Stimulated activated CD4-positive, alpha-beta T cell treated with anti-CD3 and anti-CD28 coated beads, Interleukin-12 subunit alpha, Interleukin-12 subunit beta, amount 100 ng/mL, for 24 hours (primary cell): ENCODE data around the gene MAP4K2.

Experiments
- DNase-seq, 2 experiments: peaks; one replicate each; pipeline ENCODE4 v3.0.0-alpha.2; 2020; ENCODE audit warnings: low read depth in 2 of 2

Gene MAP4K2

GRCh38 chr11:64768300-64768694 lies 34.7 kb downstream of the MAP4K2 start:
- DNase-seq, result no peak

GRCh38 chr11:64767344-64768299 lies 35.4 kb downstream of the MAP4K2 start:
- peak; percentile 52 to 84 for DNase-seq

- no peak for DNase-seq
Observed at GRCh38 chr11:64766881-64767280, 36.1 kb downstream of the MAP4K2 start.

GRCh38 chr11:64765851-64766665 lies 37.0 kb downstream of the MAP4K2 start:
- no peak for DNase-seq

- DNase-seq, result no peak
Observed at GRCh38 chr11:64765291-64765850, 37.6 kb downstream of the MAP4K2 start.

- DNase-seq, result no peak
Observed at GRCh38 chr11:64764753-64765152, 38.3 kb downstream of the MAP4K2 start.

- DNase-seq, result no peak
Observed at GRCh38 chr11:64764040-64764611, 38.9 kb downstream of the MAP4K2 start.

GRCh38 chr11:64763526-64764039 lies 39.4 kb downstream of the MAP4K2 start:
- DNase-seq, result no peak

GRCh38 chr11:64762674-64763525 lies 40.1 kb downstream of the MAP4K2 start:
- DNase-seq, result no peak

GRCh38 chr11:64762277-64762673 lies 40.7 kb downstream of the MAP4K2 start:
- no peak for DNase-seq

- no peak for DNase-seq
Observed at GRCh38 chr11:64760759-64761420, 42.1 kb downstream of the MAP4K2 start.

- no peak for DNase-seq
Observed at GRCh38 chr11:64759722-64760719, 43.0 kb downstream of the MAP4K2 start, which contains the start of gene PYGM. TSS of gene PYGM (minus strand) at chr11:64759974. CDS start at chr11:64759898, 76 bp downstream.

GRCh38 chr11:64759131-64759721 lies 43.8 kb downstream of the MAP4K2 start:
- no peak for DNase-seq

- DNase-seq, result no peak
Observed at GRCh38 chr11:64758330-64759079, 44.5 kb downstream of the MAP4K2 start.

GRCh38 chr11:64757549-64758329 lies 45.3 kb downstream of the MAP4K2 start:
- DNase-seq, result no peak

- no peak for DNase-seq
Observed at GRCh38 chr11:64755681-64756361, 47.2 kb downstream of the MAP4K2 start.
